Testis (tissue), 3 donors: ENCODE data around the gene UQCRH. TPM values are rescaled to one million over a fixed set of nuclear protein-coding genes. Genes with fewer than 3 reads are reported as not detected.

ENCODE experiments used
- DNase-seq: peaks from one replicate; pipeline ENCODE4 v3.0.0-alpha.2; 2019
- H3K27ac ChIP-seq, 2 donors: fragments of 200-600 bp; sonication (generic); one replicate each; pipeline ENCODE4 v1.5.1; 2019
- H3K27me3 ChIP-seq: fragments of 200-600 bp; sonication (generic); one replicate; pipeline ENCODE4 v1.5.1; 2019
- H3K36me3 ChIP-seq: fragments of 200-600 bp; sonication (generic); one replicate; pipeline ENCODE4 v1.5.1; 2017; ENCODE audit warnings: low read depth; ENCODE audit errors: missing control alignments
- H3K4me1 ChIP-seq: fragments of 200-600 bp; sonication (generic); one replicate; pipeline ENCODE4 v1.5.1; 2019
- H3K4me3 ChIP-seq, 2 donors: fragments of 200-600 bp; sonication (generic); one replicate each; pipeline ENCODE4 v1.5.1; 2017 to 2019
- H3K9me3 ChIP-seq: fragments of 200-600 bp; sonication (generic); one replicate; pipeline ENCODE4 v1.5.1; 2017
- CTCF ChIP-seq, 3 experiments: fragments of 450-650 bp in 2 of 3; fragments of 200-600 bp in 1 of 3; sonication (generic) in 1 of 3; IDR thresholded peaks; one replicate each; pipeline ENCODE4 v1.5.1; 2016 to 2019; ENCODE audit warnings: antibody characterized with exemption in 3 of 3, mild to moderate bottlenecking in 2 of 3, moderate library complexity in 1 of 3
- POLR2A ChIP-seq: fragments of 450-650 bp; IDR thresholded peaks from one replicate; pipeline ENCODE4 v1.6.1; 2017; ENCODE audit warnings: antibody characterized with exemption, mild to moderate bottlenecking, moderate library complexity
- WGBS, 2 donors: methylation state at CpG; one replicate each; pipeline ENCODE4 v1.1.5; 2018; 5-methylcytosine and 5-hydroxymethylcytosine counted together
- intact Hi-C: fragments of 100-400 bp; cut with DNase I; formaldehyde crosslinking; loops from one replicate; pipeline ENCODE4 v1.15.1; 2023; ENCODE audit warnings: low total_unique reads
- polyA plus RNA-seq: library from polyadenylated mRNA; stranded (reverse); fragments of 350-450 nt; fragmentation: Illumina TruSeq; extraction: RNeasy Lipid Tissue Mini Kit (QIAGEN cat#74804); gene quantifications from one replicate; pipeline ENCODE4 v1.2.3, GENCODE V29; 2014; ENCODE audit warnings: low read depth, low replicate concordance; ENCODE audit not compliant: insufficient read depth
- total RNA-seq, 2 donors: library from RNA; depleted of rRNA; stranded (reverse); fragments of >200 nt; gene quantifications; one replicate each; pipeline ENCODE4 v1.2.3, GENCODE V29; 2016

The UQCRH gene
- total and polyA plus RNA-seq, 3 donors from 2014 or later: 165 to 259 (median 183) TPM

DNA sequence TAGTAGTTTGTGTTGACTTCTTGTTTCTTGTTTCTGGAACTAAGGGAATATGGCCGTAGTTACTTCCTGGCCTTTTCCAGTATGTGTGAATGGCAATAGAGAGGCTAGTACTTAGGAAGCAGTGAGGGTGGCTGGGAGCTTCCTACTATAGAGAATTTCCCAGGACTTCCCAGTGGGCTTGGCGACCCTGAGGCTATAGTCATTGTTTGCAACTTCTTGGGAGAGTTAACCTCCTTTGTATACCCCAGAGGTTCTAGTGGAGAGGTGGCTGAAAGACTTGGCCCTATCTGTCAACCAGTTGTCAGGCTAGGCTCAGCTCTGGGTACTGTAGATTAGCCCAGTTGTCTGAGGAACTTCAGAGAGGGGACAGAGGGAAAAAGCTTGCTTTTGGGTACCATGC, 40.4 kb upstream of the UQCRH start:
- WGBS, 2 donors: 75 to 96% methylated on average over 2 of the region's 2 CpGs
- Histone ChIP-seq H3K36me3 (no peaks in the 10 kb centered on the region), H3K4me1 (no peaks in the 10 kb centered on the region), H3K9me3 (no peaks in the 10 kb centered on the region), H3K27me3 (no peaks in the 10 kb centered on the region), H3K27ac (no peak overlapping the region), H3K4me3 (no peak overlapping the region)
- TF ChIP-seq CTCF (IDR thresholded peaks at IDR 0.05) (no peak), POLR2A (no peak)
- DNase-seq: no peak
- intact Hi-C loops: no loop called here

- no peaks in the 10 kb centered on the region for H3K27me3 ChIP-seq
- 100% methylated on average over 1 of the region's 1 CpG for WGBS, 2 donors
- DNase-seq: no peak
- TF ChIP-seq CTCF (IDR thresholded peaks at IDR 0.05) (no peak), POLR2A (no peak)
- H3K4me1 ChIP-seq: no peaks in the 10 kb centered on the region
- intact Hi-C loops: no loop called here
- H3K36me3 ChIP-seq: no peaks in the 10 kb centered on the region
- no peak overlapping the region for H3K4me3 ChIP-seq
- H3K9me3 ChIP-seq: no peaks in the 10 kb centered on the region
- H3K27ac ChIP-seq: no peak overlapping the region
These were observed 34.9 kb upstream of the UQCRH start for GRCh38 chr1:46268578-46268977.

- Histone ChIP-seq H3K4me1 (no peaks in the 10 kb centered on the region), H3K27ac (no peak overlapping the region), H3K36me3 (no peaks in the 10 kb centered on the region), H3K27me3 (no peaks in the 10 kb centered on the region), H3K4me3 (no peak overlapping the region), H3K9me3 (no peaks in the 10 kb centered on the region)
- intact Hi-C loops: no loop called here
- 93 to 97% methylated on average over 6 of the region's 6 CpGs for WGBS, 2 donors
- TF ChIP-seq CTCF (IDR thresholded peaks at IDR 0.05): no peak
- no peak for TF ChIP-seq POLR2A
- no peak for DNase-seq
These were observed 29.1 kb upstream of the UQCRH start for GRCh38 chr1:46274225-46275029.

- Histone ChIP-seq H3K9me3 (no peaks in the 10 kb centered on the region), H3K4me3 (no peak overlapping the region), H3K27me3 (no peaks in the 10 kb centered on the region), H3K4me1 (no peaks in the 10 kb centered on the region), H3K27ac (no peak overlapping the region), H3K36me3 (no peaks in the 10 kb centered on the region)
- no peak for DNase-seq
- intact Hi-C loops: no loop called here
- 65 to 69% methylated on average over 6 of the region's 6 CpGs for WGBS, 2 donors
- TF ChIP-seq CTCF (IDR thresholded peaks at IDR 0.05): no peak
- no peak for TF ChIP-seq POLR2A
These were observed 28.5 kb upstream of the UQCRH start for GRCh38 chr1:46275030-46275337.
